Measurements from ENCODE around the gene GALR2.

- TF ChIP-seq NFRKB (IDR thresholded peaks at IDR 0.05), result no peak
- TF ChIP-seq FOXM1 (IDR thresholded peaks at IDR 0.05; ENCODE audit: borderline replicate concordance), result no peak
- no peak for TF ChIP-seq ZNF384 (IDR thresholded peaks at IDR 0.05)
- no peak for TF ChIP-seq ELF4 (IDR thresholded peaks at IDR 0.05)
- TF ChIP-seq FOXA1 (IDR thresholded peaks at IDR 0.05), result no peak
- TF ChIP-seq TARDBP (IDR thresholded peaks at IDR 0.05), result no peak
- no peak for TF ChIP-seq SUZ12 (IDR thresholded peaks at IDR 0.05)
- TF ChIP-seq SP1 (IDR thresholded peaks at IDR 0.05), result no peak
- no peak for TF ChIP-seq L3MBTL2 (conservative IDR thresholded peaks at IDR 0.05)
- TF ChIP-seq LEF1 (IDR thresholded peaks at IDR 0.05; ENCODE audit: borderline replicate concordance), result no peak
Observed at GRCh38 chr17:76039121-76039520, 35.5 kb upstream of the GALR2 start.

All from HEK293T (cell line).